ENCODE results near the gene MDN1.

The MDN1 gene

DNA sequence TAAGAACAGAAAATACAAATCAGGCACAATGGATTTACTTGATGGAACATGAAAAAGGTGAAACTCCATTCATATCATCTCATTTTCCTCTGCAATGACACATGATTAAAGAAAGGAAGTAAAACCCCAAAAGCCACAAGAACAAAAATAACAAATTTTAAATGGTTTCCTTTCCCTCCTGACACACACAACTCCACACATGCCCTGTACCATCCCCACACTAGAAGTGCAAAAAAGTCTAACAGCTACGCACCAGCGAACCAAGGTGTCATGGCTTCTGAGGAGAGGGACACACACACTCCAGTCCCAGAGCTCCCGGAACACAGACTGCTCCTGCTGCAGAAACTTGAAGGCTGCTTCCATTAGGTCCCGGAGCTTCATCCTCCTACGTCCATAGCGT lies 25.3 kb downstream of the MDN1 start:
- no peak overlapping the region for H3K9ac ChIP-seq (ENCODE audit: low read length)
- no peaks in the 10 kb centered on the region for H3K9me3 ChIP-seq (ENCODE audit: insufficient read depth, low read length)
- H2AFZ ChIP-seq (ENCODE audit: low read depth, low read length) = no peak overlapping the region
- H3K79me2 ChIP-seq (ENCODE audit: low read length) = peaks cover 14% of the 10 kb centered on the region
- peaks cover 13% of the 10 kb centered on the region for H3K4me1 ChIP-seq (ENCODE audit: low read length)
- peaks cover 7% of the 10 kb centered on the region for H4K20me1 ChIP-seq (ENCODE audit: insufficient read depth, low read length)
- H3K27me3 ChIP-seq (ENCODE audit: low read depth, low read length) = no peaks in the 10 kb centered on the region
- H3K36me3 ChIP-seq (replicated peaks; ENCODE audit: low read depth, low read length) = peaks cover 23% of the 10 kb centered on the region
- H3K27ac ChIP-seq (ENCODE audit: low read length) = no peak overlapping the region
- H3K4me3 ChIP-seq (ENCODE audit: low read length) = no peak overlapping the region
- H3K4me2 ChIP-seq (ENCODE audit: low read length) = peak overlapping the region; percentile 12; the same call in 1 of the 2 replicates
- TF ChIP-seq, protein P1, sequence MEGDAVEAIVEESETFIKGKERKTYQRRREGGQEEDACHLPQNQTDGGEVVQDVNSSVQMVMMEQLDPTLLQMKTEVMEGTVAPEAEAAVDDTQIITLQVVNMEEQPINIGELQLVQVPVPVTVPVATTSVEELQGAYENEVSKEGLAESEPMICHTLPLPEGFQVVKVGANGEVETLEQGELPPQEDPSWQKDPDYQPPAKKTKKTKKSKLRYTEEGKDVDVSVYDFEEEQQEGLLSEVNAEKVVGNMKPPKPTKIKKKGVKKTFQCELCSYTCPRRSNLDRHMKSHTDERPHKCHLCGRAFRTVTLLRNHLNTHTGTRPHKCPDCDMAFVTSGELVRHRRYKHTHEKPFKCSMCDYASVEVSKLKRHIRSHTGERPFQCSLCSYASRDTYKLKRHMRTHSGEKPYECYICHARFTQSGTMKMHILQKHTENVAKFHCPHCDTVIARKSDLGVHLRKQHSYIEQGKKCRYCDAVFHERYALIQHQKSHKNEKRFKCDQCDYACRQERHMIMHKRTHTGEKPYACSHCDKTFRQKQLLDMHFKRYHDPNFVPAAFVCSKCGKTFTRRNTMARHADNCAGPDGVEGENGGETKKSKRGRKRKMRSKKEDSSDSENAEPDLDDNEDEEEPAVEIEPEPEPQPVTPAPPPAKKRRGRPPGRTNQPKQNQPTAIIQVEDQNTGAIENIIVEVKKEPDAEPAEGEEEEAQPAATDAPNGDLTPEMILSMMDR (IDR thresholded peaks at IDR 0.05; ENCODE audit: low read depth, low read length) = no peak
- TF ChIP-seq EZH2phosphoT487 (IDR thresholded peaks at IDR 0.05; ENCODE audit: low read depth) = no peak

DNA sequence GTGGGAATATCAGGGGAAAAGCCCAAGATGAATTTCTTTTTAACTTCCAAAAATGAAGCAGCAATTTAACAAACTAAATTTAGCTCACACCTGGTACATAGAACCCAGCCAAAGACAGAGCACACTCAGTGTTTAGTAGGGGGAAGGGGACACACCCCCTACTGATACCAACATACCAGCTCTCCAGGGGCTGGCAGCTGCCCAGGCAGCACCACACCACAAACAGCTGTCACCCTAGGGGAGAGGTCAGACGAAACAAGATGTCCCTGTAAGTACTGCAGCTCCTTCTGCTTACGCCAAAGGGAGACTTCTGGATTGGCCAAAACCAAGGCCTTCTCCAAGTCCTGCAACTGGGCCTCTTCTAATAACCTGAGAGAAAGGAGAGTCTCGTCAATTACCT lies 26.0 kb downstream of the MDN1 start:
- Histone ChIP-seq H3K4me1 (ENCODE audit: low read length) (peaks cover 13% of the 10 kb centered on the region), H3K4me2 (ENCODE audit: low read length) (no peak overlapping the region), H2AFZ (ENCODE audit: low read depth, low read length) (no peak overlapping the region), H3K9me3 (ENCODE audit: insufficient read depth, low read length) (no peaks in the 10 kb centered on the region), H3K27ac (ENCODE audit: low read length) (no peak overlapping the region), H3K27me3 (ENCODE audit: low read depth, low read length) (no peaks in the 10 kb centered on the region), H3K79me2 (ENCODE audit: low read length) (peaks cover 14% of the 10 kb centered on the region), H3K9ac (ENCODE audit: low read length) (no peak overlapping the region), H3K4me3 (ENCODE audit: low read length) (no peak overlapping the region), H4K20me1 (ENCODE audit: insufficient read depth, low read length) (peaks cover 7% of the 10 kb centered on the region), H3K36me3 (replicated peaks; ENCODE audit: low read depth, low read length) (peaks cover 25% of the 10 kb centered on the region)
- no peak for TF ChIP-seq EZH2phosphoT487 (IDR thresholded peaks at IDR 0.05; ENCODE audit: low read depth)
- TF ChIP-seq, protein P1 (IDR thresholded peaks at IDR 0.05; ENCODE audit: low read depth, low read length) = no peak

DNA sequence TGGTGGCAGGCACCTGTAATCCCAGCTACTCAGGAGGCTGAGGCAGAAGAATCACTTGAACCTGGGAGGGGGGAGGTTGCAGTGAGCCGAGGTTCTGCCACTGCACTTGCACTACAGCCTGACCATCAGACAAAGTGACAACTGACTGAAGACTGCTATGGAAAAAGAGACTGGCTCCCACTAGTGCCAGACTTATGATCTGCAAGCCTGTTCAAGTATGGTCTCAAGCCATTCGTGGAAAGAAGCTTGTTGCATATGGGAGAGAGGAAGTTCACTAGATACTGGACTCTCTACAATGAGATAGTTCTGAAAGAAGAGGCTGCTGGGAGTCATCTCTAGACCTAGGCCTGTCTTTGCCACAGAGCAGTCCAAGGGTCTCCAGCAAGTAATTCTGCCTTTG lies 26.7 kb downstream of the MDN1 start:
- Histone ChIP-seq H3K9ac (ENCODE audit: low read length) (no peak overlapping the region), H3K36me3 (replicated peaks; ENCODE audit: low read depth, low read length) (peaks cover 29% of the 10 kb centered on the region), H3K79me2 (ENCODE audit: low read length) (peaks cover 14% of the 10 kb centered on the region), H3K27ac (ENCODE audit: low read length) (no peak overlapping the region), H3K9me3 (ENCODE audit: insufficient read depth, low read length) (no peaks in the 10 kb centered on the region), H2AFZ (ENCODE audit: low read depth, low read length) (no peak overlapping the region), H3K4me1 (ENCODE audit: low read length) (peaks cover 13% of the 10 kb centered on the region), H3K4me3 (ENCODE audit: low read length) (no peak overlapping the region), H3K27me3 (ENCODE audit: low read depth, low read length) (no peaks in the 10 kb centered on the region), H3K4me2 (ENCODE audit: low read length) (no peak overlapping the region), H4K20me1 (ENCODE audit: insufficient read depth, low read length) (peaks cover 7% of the 10 kb centered on the region)
- no peak for TF ChIP-seq EZH2phosphoT487 (IDR thresholded peaks at IDR 0.05; ENCODE audit: low read depth)
- TF ChIP-seq, protein P1 (IDR thresholded peaks at IDR 0.05; ENCODE audit: low read depth, low read length) = peak; percentile 39

DNA sequence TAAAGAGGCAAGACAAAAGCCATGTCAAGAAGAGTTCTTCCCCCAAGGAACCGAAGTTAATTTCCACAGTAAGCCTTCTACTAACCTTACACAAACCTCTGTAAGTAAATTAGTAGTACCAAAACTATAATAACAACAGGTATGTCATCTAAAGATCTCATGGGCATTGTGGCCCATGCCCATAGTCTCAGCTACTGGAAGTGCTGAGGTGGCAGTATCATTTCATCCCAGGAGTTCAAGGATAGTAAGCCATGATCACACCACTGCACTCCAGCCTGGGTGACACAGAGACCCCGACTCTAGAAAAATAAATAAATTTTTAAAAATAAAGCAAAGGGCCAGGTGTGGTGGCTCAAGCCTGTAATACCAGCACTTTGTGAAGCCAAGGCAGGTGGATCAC lies 29.2 kb downstream of the MDN1 start:
- Histone ChIP-seq H3K9me3 (ENCODE audit: insufficient read depth, low read length) (no peaks in the 10 kb centered on the region), H3K4me2 (ENCODE audit: low read length) (no peak overlapping the region), H3K4me1 (ENCODE audit: low read length) (peaks cover 13% of the 10 kb centered on the region), H2AFZ (ENCODE audit: low read depth, low read length) (no peak overlapping the region), H3K27me3 (ENCODE audit: low read depth, low read length) (no peaks in the 10 kb centered on the region), H3K9ac (ENCODE audit: low read length) (no peak overlapping the region), H3K27ac (ENCODE audit: low read length) (no peak overlapping the region), H3K4me3 (ENCODE audit: low read length) (no peak overlapping the region), H3K79me2 (ENCODE audit: low read length) (peaks cover 10% of the 10 kb centered on the region), H4K20me1 (ENCODE audit: insufficient read depth, low read length) (peaks cover 7% of the 10 kb centered on the region), H3K36me3 (replicated peaks; ENCODE audit: low read depth, low read length) (peaks cover 33% of the 10 kb centered on the region)
- no peak for TF ChIP-seq EZH2phosphoT487 (IDR thresholded peaks at IDR 0.05; ENCODE audit: low read depth)
- TF ChIP-seq, protein P1 (IDR thresholded peaks at IDR 0.05; ENCODE audit: low read depth, low read length) = no peak

Data from OCI-LY3 (cell line).